NCI-H526 treated with DMSO at 0.1 percent for 48 hours (cell line): Measurements from ENCODE around the gene NCOR2.

Experiments used
- DNase-seq: peaks from one replicate; lab custom pipeline; 2025; lab: John Stamatoyannopoulos, UW

Gene NCOR2

GRCh38 chr12:124559182-124560017 is 8.0 kb downstream of the NCOR2 start:
- no peak for DNase-seq

GRCh38 chr12:124558313-124558712 is 9.1 kb downstream of the NCOR2 start:
- DNase-seq, result no peak

GRCh38 chr12:124557518-124558223 is 9.7 kb downstream of the NCOR2 start:
- DNase-seq, result no peak

- no peak for DNase-seq
Measured at GRCh38 chr12:124556896-124557501, 10.4 kb downstream of the NCOR2 start.

- no peak for DNase-seq
Measured at GRCh38 chr12:124556074-124556466, 11.3 kb downstream of the NCOR2 start.

- DNase-seq, result no peak
Measured at GRCh38 chr12:124555168-124556073, 12.0 kb downstream of the NCOR2 start.

- no peak for DNase-seq
Measured at GRCh38 chr12:124554429-124555029, 12.9 kb downstream of the NCOR2 start.

GRCh38 chr12:124553862-124554428 is 13.5 kb downstream of the NCOR2 start:
- no peak for DNase-seq

- peak; percentile 52 for DNase-seq
Measured at GRCh38 chr12:124551268-124552144, 15.9 kb downstream of the NCOR2 start.

GRCh38 chr12:124550123-124551089 is 17.0 kb downstream of the NCOR2 start:
- DNase-seq, result no peak

- no peak for DNase-seq
Measured at GRCh38 chr12:124549629-124550028, 17.8 kb downstream of the NCOR2 start.

GRCh38 chr12:124548854-124549378 is 18.5 kb downstream of the NCOR2 start:
- no peak for DNase-seq

- DNase-seq, result no peak
Measured at GRCh38 chr12:124547626-124548025, 19.8 kb downstream of the NCOR2 start.

- no peak for DNase-seq
Measured at GRCh38 chr12:124545508-124546418, 21.6 kb downstream of the NCOR2 start.

- DNase-seq, result no peak
Measured at GRCh38 chr12:124544983-124545382, 22.4 kb downstream of the NCOR2 start.

GRCh38 chr12:124544311-124544970 is 23.0 kb downstream of the NCOR2 start:
- DNase-seq, result no peak
